Measurements from ENCODE around the gene SOX12. TPM values are rescaled to one million over a fixed set of nuclear protein-coding genes. Genes with fewer than 3 reads are reported as not detected.
A peak's percentile ranks its signal among the peaks of the same experiment; 100 is the strongest.

The SOX12 gene
- total and polyA plus RNA-seq, 4 donors: 0.67 to 4.2 (median 1.7) TPM

GRCh38 chr20:378961-379336, 53.6 kb downstream of the SOX12 start:
- H3K27ac ChIP-seq (ENCODE audit: low read depth in 1 of 2, low read length in 2 of 2): peak overlapping the region in 1 of 2 donors; percentile 45
- no peaks in the 10 kb centered on the region for H3K9me3 ChIP-seq (ENCODE audit: control insufficient read depth in 4 of 4, low read length in 3 of 4)
- H3K36me3 ChIP-seq (ENCODE audit: control insufficient read depth in 4 of 4, insufficient read depth in 3 of 4, low read depth in 1 of 4, low read length in 3 of 4): no peaks in the 10 kb centered on the region
- H3K27me3 ChIP-seq (ENCODE audit: control insufficient read depth in 4 of 4, insufficient read depth in 4 of 4, low read length in 3 of 4): no peaks in the 10 kb centered on the region
- H3K4me3 ChIP-seq (ENCODE audit: low read depth in 1 of 3, low read length in 3 of 3): no peak overlapping the region
- no peak for TF ChIP-seq HNF4G (IDR thresholded peaks at IDR 0.05)
- TF ChIP-seq, protein P1, sequence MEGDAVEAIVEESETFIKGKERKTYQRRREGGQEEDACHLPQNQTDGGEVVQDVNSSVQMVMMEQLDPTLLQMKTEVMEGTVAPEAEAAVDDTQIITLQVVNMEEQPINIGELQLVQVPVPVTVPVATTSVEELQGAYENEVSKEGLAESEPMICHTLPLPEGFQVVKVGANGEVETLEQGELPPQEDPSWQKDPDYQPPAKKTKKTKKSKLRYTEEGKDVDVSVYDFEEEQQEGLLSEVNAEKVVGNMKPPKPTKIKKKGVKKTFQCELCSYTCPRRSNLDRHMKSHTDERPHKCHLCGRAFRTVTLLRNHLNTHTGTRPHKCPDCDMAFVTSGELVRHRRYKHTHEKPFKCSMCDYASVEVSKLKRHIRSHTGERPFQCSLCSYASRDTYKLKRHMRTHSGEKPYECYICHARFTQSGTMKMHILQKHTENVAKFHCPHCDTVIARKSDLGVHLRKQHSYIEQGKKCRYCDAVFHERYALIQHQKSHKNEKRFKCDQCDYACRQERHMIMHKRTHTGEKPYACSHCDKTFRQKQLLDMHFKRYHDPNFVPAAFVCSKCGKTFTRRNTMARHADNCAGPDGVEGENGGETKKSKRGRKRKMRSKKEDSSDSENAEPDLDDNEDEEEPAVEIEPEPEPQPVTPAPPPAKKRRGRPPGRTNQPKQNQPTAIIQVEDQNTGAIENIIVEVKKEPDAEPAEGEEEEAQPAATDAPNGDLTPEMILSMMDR (IDR thresholded peaks at IDR 0.05; ENCODE audit: low read depth, low read length, missing input control): no peak
- TF ChIP-seq, protein P2, sequence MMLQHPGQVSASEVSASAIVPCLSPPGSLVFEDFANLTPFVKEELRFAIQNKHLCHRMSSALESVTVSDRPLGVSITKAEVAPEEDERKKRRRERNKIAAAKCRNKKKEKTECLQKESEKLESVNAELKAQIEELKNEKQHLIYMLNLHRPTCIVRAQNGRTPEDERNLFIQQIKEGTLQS (IDR thresholded peaks at IDR 0.05): no peak
- TF ChIP-seq TAF1 (conservative IDR thresholded peaks at IDR 0.05): no peak
- no peak for TF ChIP-seq FOXA2 (IDR thresholded peaks at IDR 0.05)
- TF ChIP-seq EGR1 (IDR thresholded peaks at IDR 0.05; ENCODE audit: low read depth in 2 of 2): no peak
- no peak for TF ChIP-seq GABPA (IDR thresholded peaks at IDR 0.05 in 1 of 2, conservative IDR thresholded peaks at IDR 0.05 in 1 of 2)
- TF ChIP-seq, protein P3, sequence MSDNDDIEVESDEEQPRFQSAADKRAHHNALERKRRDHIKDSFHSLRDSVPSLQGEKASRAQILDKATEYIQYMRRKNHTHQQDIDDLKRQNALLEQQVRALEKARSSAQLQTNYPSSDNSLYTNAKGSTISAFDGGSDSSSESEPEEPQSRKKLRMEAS (IDR thresholded peaks at IDR 0.05): no peak
- TF ChIP-seq NR2F2 (IDR thresholded peaks at IDR 0.05): no peak
- no peak for TF ChIP-seq REST (IDR thresholded peaks at IDR 0.05)
- TF ChIP-seq RXRA (IDR thresholded peaks at IDR 0.05): no peak
- TF ChIP-seq ZBTB33 (IDR thresholded peaks at IDR 0.05): no peak
- no peak for TF ChIP-seq HNF4A (conservative IDR thresholded peaks at IDR 0.05)
- TF ChIP-seq YY1 (IDR thresholded peaks at IDR 0.05): no peak
- TF ChIP-seq JUND (IDR thresholded peaks at IDR 0.05): no peak
- no peak for TF ChIP-seq RAD21 (IDR thresholded peaks at IDR 0.05)
- peaks cover 0 to 13% (median 7%) of the 10 kb centered on the region in 4 donors for H3K4me1 ChIP-seq (ENCODE audit: control insufficient read depth in 4 of 4, insufficient read depth in 4 of 4, low read length in 3 of 4)
- no peak for DNase-seq (ENCODE audit: low spot score)
- WGBS: 80% methylated on average over 5 of the region's 5 CpGs
- H3K9ac ChIP-seq (ENCODE audit: low read depth in 1 of 2, low read length in 2 of 2): no peak overlapping the region

Other genes with a start within 250 kb of the SOX12 start
- not detected for gene DEFB125, start 237.9 kb upstream of the SOX12 start, total RNA-seq
- not detected for gene DEFB125, start 237.9 kb upstream of the SOX12 start, polyA plus RNA-seq
- not detected for gene DEFB126, start 183.0 kb upstream of the SOX12 start, total RNA-seq
- not detected for gene DEFB126, start 183.0 kb upstream of the SOX12 start, polyA plus RNA-seq
- not detected for gene DEFB127, start 168.1 kb upstream of the SOX12 start, total RNA-seq
- gene DEFB127, start 168.1 kb upstream of the SOX12 start, polyA plus RNA-seq: not detected
- not detected for gene DEFB128, start 135.8 kb upstream of the SOX12 start, total RNA-seq
- not detected for gene DEFB128, start 135.8 kb upstream of the SOX12 start, polyA plus RNA-seq
- gene DEFB129, start 98.3 kb upstream of the SOX12 start, total RNA-seq: not detected
- not detected for gene DEFB129, start 98.3 kb upstream of the SOX12 start, polyA plus RNA-seq
- gene DEFB132, start 67.8 kb upstream of the SOX12 start, total RNA-seq: under 1 TPM in 1 of 2 donors, not detected in 1; 0.08 TPM
- gene DEFB132, start 67.8 kb upstream of the SOX12 start, polyA plus RNA-seq: under 1 TPM in 1 of 2 donors, not detected in 1; 0.08 TPM
- 1 to 10 TPM; 1.2 to 2.2 TPM for gene C20orf96, start 34.8 kb upstream of the SOX12 start, total RNA-seq
- gene C20orf96, start 34.8 kb upstream of the SOX12 start, polyA plus RNA-seq: 1 to 10 TPM in 1 of 2 donors, under 1 TPM in 1; 0.70 to 2.6 TPM
- gene ZCCHC3, start 28.0 kb upstream of the SOX12 start, total RNA-seq: 10 to 100 TPM in 1 of 2 donors, 1 to 10 TPM in 1; 6.2 to 22.1 TPM
- 1 to 10 TPM; 2.4 to 5.0 TPM for gene ZCCHC3, start 28.0 kb upstream of the SOX12 start, polyA plus RNA-seq
- gene NRSN2, start 21.6 kb downstream of the SOX12 start, total RNA-seq: 10 to 100 TPM in 1 of 2 donors, 1 to 10 TPM in 1; 1.9 to 12.0 TPM
- gene NRSN2, start 21.6 kb downstream of the SOX12 start, polyA plus RNA-seq: 1 to 10 TPM; 3.5 to 6.0 TPM
- 10 to 100 TPM in 1 of 2 donors, 1 to 10 TPM in 1; 4.8 to 36.3 TPM for gene TRIB3, start 55.2 kb downstream of the SOX12 start, total RNA-seq
- 10 to 100 TPM; 41.2 to 63.1 TPM for gene TRIB3, start 55.2 kb downstream of the SOX12 start, polyA plus RNA-seq
- 10 to 100 TPM; 18.0 to 48.3 TPM for gene RBCK1, start 82.7 kb downstream of the SOX12 start, total RNA-seq
- gene RBCK1, start 82.7 kb downstream of the SOX12 start, polyA plus RNA-seq: 10 to 100 TPM; 61.3 to 62.6 TPM
- gene TBC1D20, start 137.0 kb downstream of the SOX12 start, total RNA-seq: 10 to 100 TPM; 14.4 to 18.9 TPM
- gene TBC1D20, start 137.0 kb downstream of the SOX12 start, polyA plus RNA-seq: 1 to 10 TPM; 8.7 to 9.4 TPM
- 10 to 100 TPM; 60.2 to 60.3 TPM for gene CSNK2A1, start 218.2 kb downstream of the SOX12 start, total RNA-seq
- 10 to 100 TPM; 17.0 to 19.3 TPM for gene CSNK2A1, start 218.2 kb downstream of the SOX12 start, polyA plus RNA-seq

All from liver (tissue), 9 donors.